ENCODE measurements around the gene PRRX1.

PRRX1 gene

GRCh38 chr1:170691258-170691657 lies 27.3 kb downstream of the PRRX1 start:
- DNase-seq (ENCODE audit: low read depth): no peak

GRCh38 chr1:170692866-170693575 lies 29.1 kb downstream of the PRRX1 start:
- DNase-seq (ENCODE audit: low read depth): peak; percentile 80

GRCh38 chr1:170694172-170694926 lies 30.4 kb downstream of the PRRX1 start:
- DNase-seq (ENCODE audit: low read depth): no peak

GRCh38 chr1:170695955-170696590 lies 32.1 kb downstream of the PRRX1 start:
- no peak for DNase-seq (ENCODE audit: low read depth)

- DNase-seq (ENCODE audit: low read depth): no peak
These were observed 32.8 kb downstream of the PRRX1 start for GRCh38 chr1:170696591-170697290.

- no peak for DNase-seq (ENCODE audit: low read depth)
These were observed 33.4 kb downstream of the PRRX1 start for GRCh38 chr1:170697316-170697715.

- no peak for DNase-seq (ENCODE audit: low read depth)
These were observed 34.7 kb downstream of the PRRX1 start for GRCh38 chr1:170698301-170699275.

- no peak for DNase-seq (ENCODE audit: low read depth)
These were observed 35.8 kb downstream of the PRRX1 start for GRCh38 chr1:170699696-170700095.

GRCh38 chr1:170700842-170701615 lies 37.1 kb downstream of the PRRX1 start:
- no peak for DNase-seq (ENCODE audit: low read depth)

GRCh38 chr1:170701962-170702361 lies 38.0 kb downstream of the PRRX1 start:
- DNase-seq (ENCODE audit: low read depth): no peak

GRCh38 chr1:170703591-170703990 lies 39.7 kb downstream of the PRRX1 start:
- DNase-seq (ENCODE audit: low read depth): no peak

- DNase-seq (ENCODE audit: low read depth): no peak
These were observed 40.3 kb downstream of the PRRX1 start for GRCh38 chr1:170704256-170704655.

GRCh38 chr1:170705981-170706380 lies 42.0 kb downstream of the PRRX1 start:
- no peak for DNase-seq (ENCODE audit: low read depth)

GRCh38 chr1:170707117-170707516 lies 43.2 kb downstream of the PRRX1 start:
- no peak for DNase-seq (ENCODE audit: low read depth)

GRCh38 chr1:170707959-170708655 lies 44.2 kb downstream of the PRRX1 start:
- peak; percentile 91 for DNase-seq (ENCODE audit: low read depth)

- DNase-seq (ENCODE audit: low read depth): no peak
These were observed 47.8 kb downstream of the PRRX1 start for GRCh38 chr1:170711682-170712081.

GRCh38 chr1:170714163-170714562 lies 50.2 kb downstream of the PRRX1 start:
- DNase-seq (ENCODE audit: low read depth): no peak

- DNase-seq (ENCODE audit: low read depth): no peak
These were observed 51.0 kb downstream of the PRRX1 start for GRCh38 chr1:170714938-170715337.

- DNase-seq (ENCODE audit: low read depth): no peak
These were observed 53.0 kb downstream of the PRRX1 start for GRCh38 chr1:170716835-170717429.

All from fibroblast of the conjunctiva (primary cell).